GM21723 (cell line): ENCODE results near the gene HOXB1.

Experiments used
- ATAC-seq: cut with Tn5 transposase; IDR thresholded peaks from one replicate; pipeline ENCODE4 v1.9.1; 2021; ENCODE audit warnings: mild to moderate bottlenecking, moderate library complexity; ENCODE audit not compliant: unreplicated experiment

The HOXB1 gene

DNA sequence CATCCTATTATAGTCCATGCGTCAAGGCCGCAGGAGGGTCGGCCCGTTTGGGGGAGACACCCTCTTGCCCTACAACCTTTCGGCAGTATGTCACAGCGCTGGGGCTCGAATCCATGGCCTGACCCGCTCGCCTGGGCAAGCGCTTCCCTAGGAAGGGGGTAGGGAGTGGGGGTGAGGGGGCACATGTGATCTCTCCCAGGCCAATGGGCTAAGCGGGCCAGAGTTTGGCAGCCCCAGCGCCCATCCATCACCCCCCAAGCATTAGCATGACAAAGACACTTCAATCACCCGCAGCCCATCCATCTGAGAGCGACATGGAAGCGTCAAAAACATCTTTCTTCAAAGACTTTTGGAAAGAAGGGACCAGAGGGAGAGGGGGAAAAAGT is at the start of gene HOXB1:
Gene HOXB1 (minus strand): TSS at position 125 of the 386 bp plus-strand sequence. CDS start 107 bp downstream, at position 18.
- no peak for ATAC-seq

DNA sequence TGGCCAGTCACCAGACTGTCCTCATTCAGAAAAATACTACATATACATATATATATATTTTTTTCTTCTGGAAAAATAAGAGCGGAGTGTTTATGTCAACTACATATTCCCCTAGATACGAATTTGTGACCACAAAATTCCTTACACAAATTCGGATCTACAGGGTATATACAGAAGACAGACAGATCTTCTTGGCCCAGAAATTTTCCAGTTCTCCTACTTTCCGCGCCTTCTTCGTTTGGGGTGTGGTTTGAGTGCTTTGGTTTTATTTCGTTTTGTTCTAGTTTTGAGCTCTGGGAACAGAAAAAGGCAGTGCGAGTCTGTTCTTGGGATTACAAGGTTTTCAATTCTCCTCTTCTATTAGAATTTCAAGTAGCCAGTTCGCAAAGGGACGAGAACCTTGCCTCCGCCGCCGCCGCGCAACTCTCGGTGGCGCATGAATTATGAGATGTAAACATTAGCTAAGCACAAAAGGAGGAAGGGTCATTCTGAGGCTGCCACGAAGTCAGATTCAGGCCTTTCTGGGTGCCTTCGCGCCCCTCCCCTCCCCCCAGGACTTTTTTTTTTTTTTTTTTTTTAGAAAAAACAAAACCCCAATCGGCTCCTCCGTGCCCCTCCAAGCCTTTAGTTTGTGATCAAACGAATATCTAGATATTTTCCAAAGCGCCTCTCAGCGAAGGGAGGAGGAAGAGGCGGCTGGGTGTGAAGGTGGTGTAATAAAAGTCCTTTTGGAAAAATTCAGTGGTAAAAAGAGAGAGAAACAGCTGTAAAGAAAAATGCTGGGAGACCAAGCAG is 49.1 kb upstream of the HOXB1 start:
- no peak for ATAC-seq

DNA sequence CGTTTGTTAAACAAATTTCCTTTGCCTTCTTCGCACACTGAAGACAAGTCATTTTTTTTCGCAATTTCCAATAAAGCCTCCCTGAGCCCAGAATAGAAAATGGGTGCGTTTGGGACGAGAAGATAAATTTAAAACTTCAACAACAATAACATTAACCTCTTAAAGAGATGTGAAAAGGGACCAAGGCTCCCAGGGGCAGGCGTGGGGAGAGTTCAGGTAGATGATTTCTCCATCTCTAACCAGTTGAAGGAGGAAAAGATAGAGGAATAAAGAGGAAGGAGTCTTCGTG is 48.6 kb upstream of the HOXB1 start:
- no peak for ATAC-seq

DNA sequence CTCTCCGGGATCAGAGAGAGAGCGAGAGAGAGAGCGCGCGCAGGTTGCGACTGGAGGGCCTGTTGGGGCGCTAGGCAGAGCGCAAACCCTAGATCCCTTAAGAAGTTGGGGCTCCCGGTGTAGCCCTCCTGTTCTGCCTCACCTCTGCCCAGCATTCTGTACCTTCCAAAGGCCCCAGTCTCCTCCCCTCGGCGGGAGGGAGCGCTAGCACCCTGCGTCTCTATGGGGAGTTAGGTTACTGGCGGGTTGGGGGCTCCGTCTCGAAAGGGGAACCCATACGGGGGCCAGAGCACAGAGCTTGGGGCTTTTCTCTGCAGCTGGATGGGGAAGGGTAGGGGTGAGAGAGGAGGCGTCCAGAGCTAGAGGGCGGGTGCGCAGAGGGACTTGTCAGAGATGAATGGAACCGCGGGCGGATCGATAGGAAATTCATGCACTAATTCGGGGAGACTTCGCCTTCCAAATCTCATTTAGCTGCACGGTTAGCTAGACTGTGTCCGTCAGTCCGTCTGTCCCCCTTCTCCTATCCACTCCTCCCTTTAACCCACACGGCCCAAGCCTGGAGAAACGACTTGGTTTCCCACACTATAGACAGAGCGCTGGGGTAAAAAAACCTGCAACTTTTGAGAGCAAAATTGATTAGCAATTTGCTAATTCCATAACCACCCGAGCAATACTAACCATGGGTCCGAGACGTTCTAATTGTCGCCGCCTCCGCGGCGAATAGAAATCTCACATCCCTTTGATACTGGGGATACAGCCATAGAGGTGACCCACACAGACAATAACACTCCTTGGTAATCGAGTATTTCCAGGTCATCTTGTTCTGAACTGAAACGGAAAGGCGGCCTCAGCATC is 48.0 kb upstream of the HOXB1 start:
- no peak for ATAC-seq

DNA sequence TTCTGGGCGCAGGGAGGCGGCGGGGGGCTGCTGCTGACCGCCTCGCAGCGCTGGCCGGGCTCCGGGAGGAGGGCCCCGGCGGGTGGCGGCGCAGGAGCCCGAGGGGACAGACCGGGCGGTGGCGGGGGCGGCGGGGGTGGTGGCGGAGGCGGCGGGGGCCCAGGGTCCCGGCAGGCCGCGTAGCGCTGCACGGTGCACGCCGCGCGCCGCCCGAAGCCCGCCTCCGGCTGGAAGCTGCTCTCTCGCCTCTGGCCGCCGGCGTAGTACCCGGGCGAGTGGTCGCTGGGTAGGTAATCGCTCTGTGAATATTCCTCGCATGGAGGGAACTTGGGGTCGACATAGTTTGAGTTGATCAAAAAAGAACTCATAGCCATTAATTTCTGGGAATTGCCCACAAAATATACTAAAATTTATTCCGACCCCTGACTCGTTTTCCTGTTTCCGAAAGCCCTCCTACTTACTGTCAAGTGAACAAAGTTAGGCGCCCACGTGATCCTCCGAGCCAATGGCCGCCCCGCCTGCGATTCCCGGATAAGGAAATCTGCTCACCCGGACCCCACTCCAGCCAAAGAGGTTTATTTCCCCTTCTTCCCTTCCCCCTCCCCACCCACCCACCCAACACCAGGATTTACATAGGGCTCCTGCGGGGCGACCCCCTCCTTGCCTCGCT is 47.3 kb upstream of the HOXB1 start, which contains the start of gene HOXB4:
Gene HOXB4 (minus strand): TSS at position 405 of the 670 bp plus-strand sequence. CDS start 31 bp downstream, at position 374.
- ATAC-seq = no peak

DNA sequence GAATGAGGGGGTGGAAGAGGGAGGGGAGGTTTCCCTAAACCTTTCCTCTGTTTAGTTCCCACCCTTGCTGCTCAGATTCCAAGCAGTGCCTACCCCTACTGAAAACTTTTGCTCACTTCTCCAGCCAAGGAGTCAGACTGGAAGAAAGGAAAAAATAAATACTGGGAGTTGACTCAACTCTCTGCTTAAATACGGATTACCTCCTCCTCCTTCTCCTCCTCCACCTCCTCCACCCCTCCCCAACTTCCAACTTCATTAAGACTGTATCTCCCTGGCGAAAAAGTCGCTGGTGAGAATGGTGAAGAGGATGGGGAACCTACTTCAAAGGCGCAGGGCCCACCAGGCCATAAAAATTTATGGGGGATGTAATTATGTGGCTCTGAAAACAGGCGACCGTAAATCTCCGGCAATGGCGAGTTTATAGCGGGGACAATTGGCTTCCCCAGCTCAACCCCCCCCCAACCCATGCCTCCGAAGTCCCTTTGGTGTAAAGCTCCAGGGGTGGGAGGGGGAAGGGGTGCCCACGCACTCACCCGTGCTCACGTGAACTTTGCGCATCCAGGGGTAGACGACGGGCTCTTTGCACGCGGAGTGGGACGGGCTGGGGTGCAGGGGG is 46.6 kb upstream of the HOXB1 start:
- no peak for ATAC-seq

DNA sequence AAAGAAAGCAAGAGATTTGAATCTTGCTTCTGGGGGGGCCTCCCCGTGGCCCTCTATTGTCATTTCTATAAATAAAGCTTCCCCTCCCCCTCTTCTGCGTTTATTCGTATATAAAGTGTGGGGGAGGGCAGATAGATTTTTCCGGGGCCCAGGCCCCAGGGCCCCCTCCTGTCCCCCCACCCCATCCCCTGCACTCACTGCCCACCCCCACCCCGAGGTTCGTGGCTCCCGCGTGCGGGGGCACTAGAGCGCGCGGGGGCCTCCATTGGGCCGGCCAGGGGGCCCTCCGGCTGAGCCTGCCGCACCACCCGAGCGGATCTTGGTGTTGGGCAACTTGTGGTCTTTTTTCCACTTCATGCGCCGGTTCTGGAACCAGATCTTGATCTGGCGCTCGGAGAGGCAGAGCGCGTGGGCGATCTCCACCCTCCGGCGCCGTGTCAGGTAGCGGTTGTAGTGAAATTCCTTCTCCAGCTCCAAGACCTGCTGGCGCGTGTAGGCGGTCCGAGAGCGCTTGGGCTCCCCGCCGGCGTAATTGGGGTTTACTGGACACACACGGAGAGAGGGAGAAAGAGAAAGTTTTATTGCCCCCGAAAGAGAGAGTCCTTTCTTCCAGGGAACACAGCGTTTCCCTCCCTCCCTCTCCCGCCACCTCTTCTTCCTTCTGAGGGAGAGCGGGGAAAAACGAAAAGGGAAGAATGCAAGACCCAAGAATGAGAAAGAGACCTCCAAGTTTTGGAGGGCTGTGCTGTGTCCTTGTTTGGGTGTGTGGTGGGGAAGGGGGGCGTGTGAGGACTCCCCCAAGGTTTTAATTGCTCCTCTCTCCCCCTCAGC is 45.9 kb upstream of the HOXB1 start:
- no peak for ATAC-seq

DNA sequence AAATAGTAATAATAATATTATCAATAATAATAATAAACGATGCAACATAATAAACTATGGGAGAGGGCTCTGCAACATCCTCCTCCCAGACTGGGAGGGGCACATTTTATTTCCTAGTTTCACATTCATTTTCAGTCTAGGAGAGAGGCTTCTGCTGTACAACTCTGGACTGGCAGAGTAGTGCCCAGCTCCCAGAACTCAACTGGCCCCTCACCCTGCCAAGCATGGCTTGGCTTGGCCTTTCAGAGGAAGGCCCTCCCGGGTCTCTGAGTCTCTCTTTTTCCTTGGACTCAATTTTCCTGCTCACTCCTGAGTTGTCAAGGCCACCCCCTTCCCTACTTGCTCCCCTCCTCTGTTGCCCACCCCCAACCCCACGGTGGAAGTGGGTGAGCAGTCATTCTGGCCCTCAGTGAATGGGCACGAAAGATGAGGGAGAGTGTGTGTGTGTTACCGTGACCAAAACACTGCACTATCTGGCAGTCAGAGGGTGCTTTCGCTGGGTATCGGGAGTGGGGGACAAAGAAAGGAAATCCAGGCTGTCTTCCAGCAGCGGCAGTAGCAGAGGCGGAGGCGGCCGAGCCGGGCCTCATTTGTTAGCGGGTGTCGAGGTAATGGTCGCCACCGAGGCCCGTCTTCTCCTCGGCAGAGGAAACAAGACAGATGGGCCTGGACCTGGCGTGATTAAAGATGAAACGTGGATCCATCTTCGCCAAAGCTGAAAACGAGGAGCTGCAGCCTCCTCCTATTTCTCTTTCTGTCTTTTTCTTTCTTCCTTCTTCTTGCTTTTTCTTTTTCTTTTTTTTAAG is 45.1 kb upstream of the HOXB1 start:
- no peak for ATAC-seq

DNA sequence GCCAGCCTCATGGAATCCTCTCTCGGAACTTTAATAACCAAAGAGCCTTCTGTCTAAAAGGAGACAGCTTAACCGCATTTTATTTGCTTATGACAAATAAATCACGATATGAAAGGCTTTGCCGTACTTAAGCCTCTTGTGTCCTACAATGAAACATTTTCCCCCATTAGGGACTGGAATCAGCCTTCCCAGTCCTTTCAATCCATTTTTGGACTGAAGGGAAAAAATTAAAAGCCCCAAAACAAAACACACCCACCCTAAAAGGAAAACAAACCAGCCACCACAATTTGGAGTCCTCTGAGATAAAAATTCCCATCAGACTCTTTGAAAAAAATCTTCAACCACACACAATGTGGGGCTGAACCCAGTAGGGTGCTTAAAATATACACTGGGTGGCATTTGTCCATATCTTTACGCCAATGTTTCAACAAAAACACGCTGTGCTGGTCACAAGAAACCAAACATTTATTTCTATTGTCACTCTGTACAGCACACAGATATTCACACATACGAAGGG is 44.3 kb upstream of the HOXB1 start:
- ATAC-seq = no peak

DNA sequence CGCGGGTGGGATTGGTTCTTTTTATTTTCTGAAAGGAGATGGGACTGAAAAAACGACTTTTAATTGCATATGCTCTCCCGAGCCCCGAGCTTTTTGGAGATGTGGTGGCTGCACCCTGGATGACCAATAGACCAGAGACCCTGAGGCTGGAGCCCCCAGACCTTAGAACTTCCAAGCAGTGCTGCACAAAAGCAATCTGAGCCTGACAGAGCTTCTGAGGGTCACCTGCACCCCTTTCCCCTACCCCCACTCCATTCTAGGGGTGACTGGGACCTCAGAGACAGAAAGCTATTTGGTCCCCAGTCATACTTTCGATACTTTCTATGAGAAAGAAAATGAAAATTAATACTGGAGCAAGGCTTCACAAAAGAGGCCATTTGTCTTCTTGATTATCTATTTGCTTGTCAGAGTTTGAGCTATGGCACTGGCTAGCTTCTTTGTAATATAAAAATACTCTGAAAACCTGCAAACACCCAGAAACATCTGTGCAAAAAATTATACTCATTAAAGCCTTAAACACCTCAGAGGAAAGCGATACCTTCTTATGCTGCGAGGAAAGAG is 43.8 kb upstream of the HOXB1 start:
- ATAC-seq = no peak

DNA sequence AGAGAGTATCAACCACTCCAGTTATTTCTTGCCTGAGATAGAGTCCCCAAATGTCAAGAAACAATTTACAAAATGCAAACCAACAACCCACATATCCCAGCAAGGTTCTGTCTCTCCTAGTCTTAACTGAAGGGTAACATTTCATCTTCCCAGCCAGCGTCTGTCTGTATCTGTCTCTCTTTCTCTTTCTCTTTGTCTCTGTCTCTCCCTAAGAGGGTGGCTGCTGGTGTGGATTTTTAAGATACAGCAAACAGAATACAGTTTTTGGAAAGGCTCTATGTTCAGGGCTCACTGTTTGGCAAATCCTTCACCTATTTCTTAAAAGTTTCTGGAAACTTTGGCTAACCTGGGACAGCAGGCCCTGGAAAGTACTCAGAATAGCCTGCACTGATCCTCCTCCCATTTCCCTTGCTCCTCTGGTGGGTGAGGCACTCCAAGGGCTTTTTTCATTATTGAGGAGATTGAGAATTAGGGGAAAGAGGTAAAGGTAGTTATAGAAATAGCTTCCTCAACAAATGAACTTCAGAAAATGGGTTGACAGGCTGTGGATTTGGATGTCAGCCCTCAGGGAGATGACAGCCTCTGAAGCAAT is 41.1 kb upstream of the HOXB1 start:
- no peak for ATAC-seq

DNA sequence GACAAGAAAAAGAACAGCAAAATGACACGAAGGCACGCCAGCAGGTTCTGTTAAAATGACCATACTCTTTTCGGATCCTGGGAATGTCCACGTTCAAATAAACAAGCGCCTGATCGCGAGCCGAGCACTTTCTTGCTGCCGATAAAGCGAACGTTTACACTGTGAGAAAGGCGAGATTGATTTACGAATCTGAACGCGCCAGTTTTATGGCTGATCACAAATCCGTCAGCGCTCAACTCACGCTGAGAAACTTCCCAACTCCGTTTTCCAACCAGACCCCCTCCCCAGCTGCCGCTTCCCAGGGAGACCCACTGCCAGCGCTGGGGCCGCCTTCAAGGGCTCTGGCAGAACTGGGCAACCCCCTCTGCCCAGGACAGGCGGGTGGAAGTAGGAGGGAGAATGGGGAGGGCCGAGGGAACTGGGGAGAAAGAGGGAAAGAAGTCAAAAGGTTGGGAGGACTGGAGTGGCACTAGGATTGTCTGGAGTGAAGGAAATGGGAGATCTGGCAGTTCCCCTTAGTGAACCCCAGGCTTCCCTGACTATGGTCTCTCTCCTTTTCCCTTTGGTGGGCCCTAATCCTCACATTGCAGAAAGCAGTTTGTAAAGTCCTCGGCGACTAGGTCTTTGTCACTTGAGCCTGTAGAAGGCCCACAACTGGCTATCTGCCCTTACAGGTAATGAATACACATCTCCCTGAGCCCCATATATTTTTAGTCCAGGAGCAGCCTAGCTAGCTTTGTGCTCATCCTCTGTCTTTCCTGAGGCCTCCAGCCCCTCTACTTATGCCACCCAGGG is 40.4 kb upstream of the HOXB1 start:
- ATAC-seq = no peak

DNA sequence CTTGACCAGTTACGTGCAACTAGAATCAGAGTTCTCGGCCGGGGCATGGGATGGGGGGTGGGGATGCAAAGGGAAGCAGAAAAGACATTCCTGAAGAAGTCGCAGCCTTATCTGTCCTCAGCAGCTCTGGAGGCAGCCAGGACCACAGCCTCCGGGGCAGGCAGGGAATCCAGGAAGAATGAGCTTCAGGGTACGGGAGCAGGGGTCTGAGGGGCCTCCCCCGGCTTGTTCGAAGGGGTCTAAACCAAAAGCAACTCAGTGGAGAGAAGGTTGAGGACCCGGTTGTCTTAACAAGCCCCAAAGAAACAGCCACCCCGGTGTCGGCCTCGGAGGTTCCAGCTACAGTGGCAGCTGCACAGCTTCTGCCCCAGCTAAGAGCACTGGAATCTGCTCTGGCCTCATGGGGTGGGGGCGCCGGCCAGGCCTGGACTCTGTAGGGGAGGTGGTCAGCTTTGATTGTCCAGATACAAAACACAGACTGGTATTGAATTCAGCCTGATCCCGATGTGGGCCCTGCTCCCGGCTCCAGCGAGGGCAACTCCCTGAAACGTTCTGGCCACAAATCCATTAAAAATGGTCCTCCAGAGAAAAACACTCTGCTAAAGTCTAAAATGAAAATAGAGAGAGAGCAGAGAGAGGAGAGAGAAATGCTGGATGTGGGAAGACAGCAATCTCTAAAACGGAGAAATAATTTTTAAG is 39.7 kb upstream of the HOXB1 start:
- ATAC-seq = no peak

DNA sequence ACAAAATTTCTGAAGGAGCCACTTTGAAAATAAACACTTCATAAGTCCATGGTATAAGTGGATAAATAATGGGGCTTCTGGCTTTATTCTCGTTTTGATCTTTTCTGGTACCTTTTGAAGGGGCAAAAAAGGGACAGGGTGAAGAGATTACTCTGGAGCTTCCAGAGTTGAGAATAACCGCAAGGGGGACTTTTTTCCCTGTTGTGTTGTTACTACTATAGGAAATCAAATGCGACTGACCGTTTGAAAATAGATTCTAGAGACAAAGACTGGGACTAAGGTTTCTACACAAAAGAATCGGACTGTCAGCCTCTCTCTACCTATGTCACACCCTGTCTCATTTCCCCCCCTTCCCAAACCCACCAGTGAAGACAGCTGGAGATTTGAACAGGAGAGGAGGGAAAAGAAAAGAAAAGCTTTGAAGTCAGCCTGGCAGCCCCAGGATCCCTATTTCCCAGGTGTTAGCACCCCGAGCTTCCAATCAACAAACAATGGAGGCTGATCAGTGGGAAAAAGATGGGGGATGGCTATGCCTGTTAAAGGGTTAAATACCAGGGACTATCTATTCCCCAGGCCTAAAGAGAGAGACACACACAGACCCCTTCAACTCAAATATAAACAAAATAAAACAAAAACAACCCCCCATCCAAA is 39.0 kb upstream of the HOXB1 start:
- ATAC-seq = no peak

DNA sequence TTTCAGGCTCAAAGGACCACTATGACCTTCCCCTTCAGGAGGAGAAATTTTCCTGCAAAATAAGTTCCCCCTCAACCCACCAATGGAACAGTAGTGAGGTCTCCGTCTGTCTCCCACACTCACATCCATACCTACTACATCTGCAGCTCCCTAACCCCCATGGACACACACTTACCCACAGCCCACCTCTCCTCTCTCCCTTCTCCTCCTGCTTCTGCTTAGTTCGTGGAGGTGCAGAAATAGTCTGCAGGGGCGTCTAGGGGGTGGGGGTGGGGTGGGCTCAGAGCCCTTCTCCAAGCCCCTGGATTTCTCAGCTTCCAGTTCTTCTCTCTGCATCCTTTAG is 38.4 kb upstream of the HOXB1 start:
- no peak for ATAC-seq

DNA sequence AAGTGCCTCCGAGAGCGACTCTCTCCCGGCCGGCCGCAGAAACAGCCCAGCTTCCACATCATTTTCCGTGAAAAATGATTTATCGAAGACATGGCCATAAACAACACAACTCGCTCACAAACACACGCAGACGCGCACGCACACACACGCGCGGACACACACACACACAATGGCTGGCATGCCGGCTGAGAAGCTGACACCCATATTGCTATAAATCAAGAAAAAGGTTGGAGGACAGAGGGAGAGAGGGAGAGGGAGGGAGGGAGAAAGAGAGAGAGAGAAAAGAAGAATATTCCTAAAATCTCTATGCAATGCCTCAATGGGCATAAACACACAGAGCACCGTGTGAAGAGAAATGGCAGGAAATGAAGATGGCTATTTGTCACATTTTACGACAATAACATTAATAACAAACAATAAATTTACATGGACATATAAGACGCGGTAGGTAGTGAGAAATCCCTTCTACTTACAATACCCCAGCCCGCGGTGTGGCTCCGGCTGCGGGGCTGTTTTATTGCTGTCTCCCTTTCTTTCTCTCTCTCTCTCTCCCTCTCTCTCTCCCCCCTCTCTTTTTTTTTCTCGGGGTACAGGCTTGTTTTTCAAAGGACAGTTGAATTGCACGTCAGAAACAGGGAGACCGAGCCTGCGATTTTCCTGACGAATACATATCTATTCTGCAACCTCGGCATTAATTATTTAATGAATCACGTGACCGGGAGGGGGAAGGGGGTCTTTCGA is 37.9 kb upstream of the HOXB1 start:
- ATAC-seq = no peak
